GM18951 (cell line): Measurements from ENCODE around the gene FUOM.

Experiments used
- POLR2A ChIP-seq: IDR thresholded peaks from 4 replicates; pipeline ENCODE4 v1.6.1; 2011; ENCODE audit warnings: mild to moderate bottlenecking; ENCODE audit not compliant: insufficient read length, insufficient read depth; ENCODE audit errors: extremely low read depth
- in situ Hi-C: fragments of 300-500 bp; cut with MboI; formaldehyde crosslinking; loops from one replicate; pipeline ENCODE4 v1.12.0; 2022; ENCODE audit warnings: low sequenced_read_pairs, mixed read lengths, inconsistent platforms; ENCODE audit not compliant: unreplicated experiment

Gene FUOM

GRCh38 chr10:133335246-133336117 lies 22.3 kb downstream of the FUOM start:
- TF ChIP-seq POLR2A = no peak
- in situ Hi-C loops = no loop called here

- in situ Hi-C loops = no loop called here
- no peak for TF ChIP-seq POLR2A
These were observed 23.1 kb downstream of the FUOM start for GRCh38 chr10:133334503-133335245.

- in situ Hi-C loops = no loop called here
- no peak for TF ChIP-seq POLR2A
These were observed 24.7 kb downstream of the FUOM start for GRCh38 chr10:133332936-133333699.

- in situ Hi-C loops = no loop called here
- TF ChIP-seq POLR2A = no peak
These were observed 28.2 kb downstream of the FUOM start for GRCh38 chr10:133329491-133330202.

GRCh38 chr10:133328358-133329343 lies 29.2 kb downstream of the FUOM start:
- TF ChIP-seq POLR2A = no peak
- in situ Hi-C loops = no loop called here

DNA sequence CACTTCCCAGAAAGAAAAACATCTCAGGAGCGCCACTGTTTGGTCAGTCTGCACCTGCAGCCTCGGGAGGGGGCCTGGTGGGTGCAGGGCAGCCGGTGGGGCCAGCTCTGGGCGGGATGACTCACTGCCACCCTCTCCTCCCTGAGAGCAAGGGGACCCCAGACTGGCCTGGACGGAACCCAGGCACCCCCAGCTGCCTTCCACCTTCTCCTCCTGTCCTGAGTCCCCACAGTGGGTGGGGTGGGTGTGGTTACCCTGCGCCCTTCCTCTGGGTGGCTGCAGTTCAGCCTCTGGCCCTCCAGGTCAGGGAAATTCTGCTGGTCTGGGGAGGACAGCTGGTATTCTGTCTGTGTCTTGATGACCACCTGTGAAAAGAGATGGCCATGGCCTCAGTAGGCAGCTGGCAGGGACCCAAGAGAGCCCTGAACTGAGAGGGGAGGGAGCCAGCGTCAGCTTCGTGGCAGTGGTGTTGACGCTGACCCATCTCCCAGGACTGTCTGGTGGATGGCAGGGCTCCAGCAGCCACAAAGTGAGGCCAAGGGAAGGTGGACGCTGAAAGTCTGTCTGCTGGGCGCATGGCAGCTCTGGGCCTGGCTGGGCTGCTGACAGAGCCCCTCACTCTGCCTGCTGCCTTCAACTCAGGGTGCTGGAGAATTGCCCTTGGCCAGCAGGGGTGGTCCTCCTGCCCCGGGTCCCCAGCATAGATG lies 30.0 kb downstream of the FUOM start:
- in situ Hi-C loops = no loop called here
- TF ChIP-seq POLR2A = no peak

DNA sequence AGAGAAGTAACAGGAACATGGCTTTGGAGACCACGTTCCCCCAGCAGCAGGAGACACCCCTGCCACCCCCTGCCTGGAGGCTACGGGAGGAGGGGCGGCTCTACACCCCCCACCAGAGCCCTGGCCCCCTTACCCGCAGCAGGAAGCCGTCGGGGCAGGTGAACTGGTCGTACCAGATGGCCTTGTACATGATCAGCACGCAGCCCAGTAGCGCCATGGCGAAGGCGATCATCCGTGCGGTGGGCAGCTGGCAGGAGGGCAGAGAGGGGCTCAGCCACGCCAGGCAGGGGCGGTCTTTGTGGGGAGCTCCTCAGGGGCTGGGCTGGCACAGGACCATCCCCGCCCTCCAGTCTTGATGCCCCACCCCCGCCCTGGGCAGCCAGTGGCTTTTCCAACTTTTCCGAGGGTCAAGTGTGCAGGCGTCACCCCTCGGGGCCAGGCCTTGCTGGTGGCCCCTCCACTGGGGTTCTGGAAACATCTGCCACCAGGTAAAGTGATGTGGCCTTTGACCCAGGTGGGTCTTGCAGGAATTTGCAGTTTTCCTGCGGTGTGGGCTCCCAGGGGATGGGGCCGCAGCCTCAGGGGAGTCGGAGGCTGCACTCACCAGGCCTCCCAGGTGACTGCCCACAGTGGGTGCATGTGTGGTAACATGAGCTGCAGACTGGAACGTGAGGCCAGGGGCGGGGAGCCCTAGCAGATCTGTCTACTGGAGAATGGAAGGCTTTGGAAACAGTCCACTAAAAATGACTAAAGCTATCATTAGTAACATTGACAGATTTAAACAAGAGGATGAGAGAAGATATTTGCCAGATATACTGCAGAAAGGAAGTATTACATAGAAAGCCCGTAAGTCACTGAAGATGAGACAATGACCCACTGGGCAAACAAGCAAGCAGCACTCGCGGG lies 30.8 kb downstream of the FUOM start:
- no peak for TF ChIP-seq POLR2A
- in situ Hi-C loops = no loop called here

GRCh38 chr10:133326223-133326551 lies 31.6 kb downstream of the FUOM start:
- in situ Hi-C loops = no loop called here
- no peak for TF ChIP-seq POLR2A

DNA sequence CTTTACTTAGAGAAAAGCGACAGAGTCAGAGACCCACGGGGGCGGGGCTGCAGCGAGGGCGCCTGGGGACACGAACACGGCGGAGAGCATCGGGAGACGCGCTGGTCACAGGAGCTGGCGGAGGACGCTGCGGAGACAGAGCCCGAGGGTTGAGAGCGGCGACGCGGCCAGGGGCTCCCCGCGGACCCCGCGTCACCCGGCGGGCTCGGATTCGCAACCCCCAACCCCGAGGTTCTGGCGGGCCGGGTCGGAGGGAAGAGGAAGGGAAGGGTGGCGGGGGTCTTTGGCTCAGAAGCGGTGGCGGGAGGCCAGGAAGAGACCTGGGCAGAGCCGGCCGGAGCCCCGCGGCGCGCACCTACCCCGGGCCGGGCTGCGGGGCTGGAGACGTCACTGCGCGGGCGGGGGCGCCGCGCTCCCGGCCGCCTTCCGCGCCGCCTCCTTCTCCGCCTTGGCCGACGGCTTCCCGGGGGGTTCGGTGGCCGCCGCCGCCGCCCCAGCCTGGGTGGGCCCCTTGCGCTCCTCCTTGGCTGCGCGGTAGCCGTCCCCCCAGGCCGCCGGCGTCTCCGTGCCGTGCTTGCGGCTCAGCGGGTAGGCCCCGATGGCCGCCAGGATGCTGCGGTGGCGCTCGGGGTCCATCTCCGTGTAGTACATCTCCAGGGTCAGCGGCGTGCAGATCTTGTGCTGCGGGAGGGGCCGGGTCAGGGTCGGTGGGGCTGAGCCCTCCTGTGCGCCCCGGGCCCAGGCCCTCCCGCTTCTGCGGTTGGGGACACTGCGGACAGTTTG lies 32.2 kb downstream of the FUOM start:
- in situ Hi-C loops = no loop called here

GRCh38 chr10:133324857-133325260 lies 33.0 kb downstream of the FUOM start:
- in situ Hi-C loops = no loop called here
- TF ChIP-seq POLR2A = no peak

More for the DNA sequence above, 32.2 kb downstream of the FUOM start:
- TF ChIP-seq POLR2A = no peak
